ENCODE measurements around the gene ATG16L1.
A peak's percentile ranks its signal among the peaks of the same experiment; 100 is the strongest.

ATG16L1 gene

DNA sequence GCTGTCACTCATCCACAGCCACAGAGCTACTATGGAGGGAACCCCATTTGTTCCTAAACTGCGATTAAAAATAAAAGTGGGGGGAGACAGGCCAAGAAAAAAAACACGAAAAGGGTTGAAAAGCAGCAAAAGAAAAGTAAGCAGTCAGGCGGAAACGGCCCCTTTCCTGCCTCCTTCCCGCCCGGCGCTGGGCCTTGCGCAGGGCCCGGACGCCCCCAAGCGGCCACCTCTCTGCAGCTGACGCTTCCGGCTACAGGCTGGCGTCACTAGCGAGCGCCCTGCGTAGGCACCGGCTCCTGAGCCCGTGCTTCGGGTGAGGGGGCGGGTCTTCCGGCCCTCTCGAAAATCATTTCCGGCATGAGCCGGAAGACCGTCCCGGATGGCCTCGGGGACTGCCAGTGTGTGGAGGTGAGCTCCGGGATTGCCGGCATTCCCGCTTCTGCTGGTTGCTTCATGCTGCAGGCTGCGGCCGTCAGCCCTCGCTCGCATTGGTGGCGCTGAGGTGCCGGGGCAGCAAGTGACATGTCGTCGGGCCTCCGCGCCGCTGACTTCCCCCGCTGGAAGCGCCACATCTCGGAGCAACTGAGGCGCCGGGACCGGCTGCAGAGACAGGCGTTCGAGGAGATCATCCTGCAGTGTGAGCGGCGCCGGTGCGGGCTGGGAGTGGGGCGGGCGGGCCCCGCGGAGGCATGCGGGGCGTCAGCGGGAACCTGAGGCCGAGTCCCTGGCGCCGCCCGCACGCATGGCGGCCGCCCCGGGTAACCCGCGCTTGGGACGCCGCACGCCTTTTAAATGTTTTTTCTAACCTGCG, at the start of gene ATG16L1:
ATG16L1 (plus strand) TSS at position 368 of the 811 bp plus-strand sequence; CDS start at position 523, 155 bp downstream.
- peak; percentile 97 for DNase-seq (ENCODE audit: low read depth)

DNA sequence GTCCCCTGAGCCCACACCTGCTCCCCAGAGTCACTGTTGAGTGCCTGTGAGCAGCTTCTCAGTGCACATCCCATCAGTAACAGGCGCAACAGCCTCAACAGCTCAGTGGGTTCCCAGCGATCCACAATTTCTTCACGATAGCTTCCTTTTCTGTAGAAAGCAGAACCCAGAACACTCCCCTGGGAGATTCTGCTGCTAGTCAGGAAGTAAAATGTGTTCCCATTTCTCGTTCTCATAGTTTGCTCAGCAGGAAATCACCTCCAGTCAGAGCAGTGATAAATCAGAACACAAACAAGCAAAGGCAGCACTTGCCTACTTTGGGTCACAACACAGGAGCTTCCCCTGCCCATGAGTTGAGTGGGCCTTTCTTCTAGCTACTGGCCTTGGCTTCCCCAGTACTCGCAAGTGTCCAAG, 48.9 kb upstream of the ATG16L1 start:
- DNase-seq (ENCODE audit: low read depth) = no peak

DNA sequence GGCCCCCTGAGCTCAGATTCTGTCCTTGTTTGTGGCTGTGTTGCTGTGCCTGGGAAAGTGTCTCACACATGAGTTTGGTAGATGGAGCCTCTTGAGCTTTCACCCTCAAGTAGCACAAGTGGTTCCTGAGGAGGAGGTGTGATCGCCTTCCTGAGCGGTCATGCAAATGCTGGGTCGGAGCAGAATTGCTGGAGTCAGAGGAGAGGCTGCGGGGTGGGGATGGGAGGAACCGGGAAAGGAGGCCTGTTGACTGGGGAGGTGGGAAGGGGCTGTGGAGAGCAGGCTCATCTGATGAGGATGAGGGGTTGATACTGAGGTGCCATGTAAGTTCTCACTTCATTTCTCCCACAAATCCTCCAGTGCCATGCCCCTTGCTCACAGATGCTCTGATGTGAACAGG, 48.4 kb upstream of the ATG16L1 start:
- no peak for DNase-seq (ENCODE audit: low read depth)

DNA sequence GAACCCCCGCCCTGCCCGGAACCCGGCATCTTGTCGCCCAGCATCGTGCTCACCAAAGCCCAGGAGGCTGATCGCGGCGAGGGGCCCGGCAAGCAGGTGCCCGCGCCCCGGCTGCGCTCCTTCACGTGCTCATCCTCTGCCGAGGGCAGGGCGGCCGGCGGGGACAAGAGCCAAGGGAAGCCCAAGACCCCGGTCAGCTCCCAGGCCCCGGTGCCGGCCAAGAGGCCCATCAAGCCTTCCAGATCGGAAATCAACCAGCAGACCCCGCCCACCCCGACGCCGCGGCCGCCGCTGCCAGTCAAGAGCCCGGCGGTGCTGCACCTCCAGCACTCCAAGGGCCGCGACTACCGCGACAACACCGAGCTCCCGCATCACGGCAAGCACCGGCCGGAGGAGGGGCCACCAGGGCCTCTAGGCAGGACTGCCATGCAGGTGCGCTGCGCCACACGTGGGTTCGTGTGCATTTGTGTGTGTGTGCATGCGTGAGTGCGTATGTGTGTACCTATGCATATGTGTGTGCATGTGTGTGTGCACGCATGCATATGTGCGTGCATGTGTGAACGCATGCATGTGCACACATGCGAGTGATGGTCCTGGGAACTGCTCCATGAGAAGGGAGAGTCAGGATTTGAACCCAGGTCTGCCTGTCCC, 47.1 kb upstream of the ATG16L1 start:
- DNase-seq (ENCODE audit: low read depth) = no peak

DNA sequence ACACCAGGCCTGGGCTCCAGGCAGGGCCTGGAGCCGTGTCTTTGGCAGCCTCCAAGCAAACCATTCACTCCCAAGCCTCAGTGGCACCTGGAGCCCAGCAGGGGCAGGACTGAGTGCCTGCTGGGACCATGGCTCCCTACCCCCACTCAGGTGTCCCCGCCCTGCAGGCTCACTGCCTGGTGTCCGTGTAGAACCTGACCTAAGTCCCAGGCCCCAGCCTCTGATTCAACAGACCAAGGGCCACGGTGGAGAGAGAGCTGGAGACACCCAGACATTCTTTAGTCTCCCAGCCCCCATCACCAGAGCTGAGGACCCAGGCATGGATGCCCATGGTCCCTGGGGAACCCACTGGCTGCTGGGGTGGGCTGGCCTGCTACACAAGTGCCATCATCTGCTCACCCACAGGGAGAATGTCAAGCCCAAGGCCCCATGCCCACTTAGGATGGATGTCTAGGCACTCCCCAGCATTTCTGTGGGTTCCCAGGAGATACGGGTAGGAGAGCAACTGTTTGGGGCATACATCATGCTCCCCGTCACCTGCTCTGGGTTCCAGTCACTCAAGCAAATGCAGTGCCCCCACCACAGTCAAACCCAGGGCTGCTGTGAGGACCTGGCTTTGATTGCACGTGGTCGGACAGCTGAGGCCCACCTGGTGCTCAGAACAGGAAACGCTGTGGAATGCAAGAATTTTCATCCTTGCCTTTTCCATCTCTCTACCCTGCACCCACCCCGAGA, 42.9 kb upstream of the ATG16L1 start:
- DNase-seq (ENCODE audit: low read depth) = peak; percentile 36

DNA sequence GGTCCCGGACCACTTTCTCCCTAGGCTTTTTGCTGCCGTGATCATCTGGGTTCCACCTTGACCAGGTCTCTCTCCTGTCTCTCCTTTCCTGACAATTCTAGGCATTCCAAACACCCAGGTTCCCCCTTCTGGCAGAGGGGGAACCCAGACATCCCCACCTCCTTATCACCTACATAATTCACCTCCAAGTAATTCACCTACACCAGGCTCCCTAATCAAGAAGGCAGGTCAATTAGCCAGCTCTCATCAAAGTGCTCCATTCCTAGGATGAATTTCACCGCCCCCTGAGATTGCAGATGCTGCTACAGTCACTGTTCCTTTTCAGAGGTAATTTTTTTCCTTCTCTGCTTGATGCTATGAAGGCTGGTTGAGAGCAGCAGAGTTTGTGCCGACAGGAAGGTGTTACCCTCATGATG, 42.3 kb upstream of the ATG16L1 start:
- no peak for DNase-seq (ENCODE audit: low read depth)

DNA sequence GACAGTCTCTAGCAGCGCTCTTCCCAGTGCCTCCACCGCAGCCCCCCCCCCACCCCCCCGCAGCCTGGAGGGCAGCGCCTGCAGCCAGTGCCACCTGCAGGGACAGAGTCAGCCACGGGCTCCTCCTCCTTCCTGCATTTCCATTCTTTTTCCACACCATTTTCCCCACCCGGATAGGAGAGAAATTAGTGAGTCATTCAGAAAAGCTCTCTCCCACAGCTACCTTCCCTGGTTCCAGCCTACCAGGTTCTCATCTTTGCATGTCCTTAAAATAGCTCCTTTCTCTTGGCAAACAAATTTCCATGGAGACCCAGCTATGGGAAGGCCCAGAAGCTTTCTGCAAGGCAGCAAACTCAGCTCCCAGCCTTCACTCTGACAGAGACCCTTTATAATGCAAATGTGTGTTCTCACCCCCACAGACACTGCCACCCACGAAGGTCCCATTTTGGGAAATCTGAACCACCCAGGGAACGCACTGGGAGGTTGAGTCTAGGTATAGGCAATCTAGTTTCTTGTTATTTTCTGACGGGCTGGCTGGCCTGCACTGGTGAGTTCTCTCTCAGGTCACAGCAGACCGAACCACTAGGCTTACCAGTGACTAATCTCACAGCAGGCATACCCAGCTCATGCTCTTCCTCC, 41.8 kb upstream of the ATG16L1 start:
- DNase-seq (ENCODE audit: low read depth) = peak; percentile 49

DNA sequence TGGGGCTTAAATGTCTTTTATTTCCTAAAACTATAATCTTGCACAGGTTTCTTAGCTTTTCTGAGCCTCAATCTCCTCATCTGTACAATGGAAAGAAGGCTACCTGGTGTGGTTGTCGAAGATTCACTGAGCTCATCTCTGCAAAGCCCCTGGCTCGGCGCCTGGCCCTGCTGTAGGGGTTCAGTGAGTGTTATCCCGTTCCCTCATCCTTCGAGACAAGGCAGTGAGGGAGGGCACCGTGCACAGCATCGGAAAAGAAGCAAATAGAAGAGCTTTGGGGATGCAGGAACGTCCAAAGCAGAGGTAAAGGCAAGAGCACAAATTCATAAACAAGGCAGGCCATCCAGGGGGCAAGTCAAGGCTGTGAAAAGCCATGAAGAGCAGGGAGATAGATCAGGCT, 41.2 kb upstream of the ATG16L1 start:
- DNase-seq (ENCODE audit: low read depth) = no peak

DNA sequence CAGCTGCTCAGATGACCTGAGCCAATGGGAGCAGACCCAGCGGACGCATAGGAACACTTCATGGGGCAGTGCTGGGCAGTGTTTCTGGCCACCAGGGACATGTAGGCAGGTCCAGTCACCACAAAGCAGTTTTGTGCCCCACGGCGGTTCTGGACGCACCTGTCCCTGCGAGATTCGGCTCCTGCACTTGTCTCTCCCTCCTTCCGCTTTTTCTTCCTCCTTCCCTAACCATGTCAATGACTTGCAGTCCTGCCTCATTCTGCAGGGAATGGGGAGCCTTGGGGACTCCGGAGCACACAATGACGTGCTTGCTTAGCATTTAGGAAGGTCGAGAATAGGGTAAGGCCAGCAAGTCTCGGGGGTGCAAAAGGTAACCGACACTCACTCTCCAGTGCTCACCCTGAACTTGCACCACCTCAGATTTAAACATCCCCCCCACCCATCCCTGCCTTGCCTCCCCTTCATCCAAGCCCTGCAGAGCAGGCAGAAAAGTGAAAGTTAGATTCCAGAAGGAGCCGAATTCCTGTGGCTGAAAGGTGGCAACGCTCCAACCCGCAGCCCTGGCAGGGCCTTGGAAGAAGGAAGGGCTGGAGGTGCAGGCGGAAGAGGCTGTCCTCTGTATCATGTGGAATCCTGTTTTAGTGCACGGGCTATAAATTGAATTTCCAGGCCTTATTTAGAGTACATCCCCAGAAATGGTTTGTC, 40.5 kb upstream of the ATG16L1 start:
- peak; percentile 92 for DNase-seq (ENCODE audit: low read depth)

DNA sequence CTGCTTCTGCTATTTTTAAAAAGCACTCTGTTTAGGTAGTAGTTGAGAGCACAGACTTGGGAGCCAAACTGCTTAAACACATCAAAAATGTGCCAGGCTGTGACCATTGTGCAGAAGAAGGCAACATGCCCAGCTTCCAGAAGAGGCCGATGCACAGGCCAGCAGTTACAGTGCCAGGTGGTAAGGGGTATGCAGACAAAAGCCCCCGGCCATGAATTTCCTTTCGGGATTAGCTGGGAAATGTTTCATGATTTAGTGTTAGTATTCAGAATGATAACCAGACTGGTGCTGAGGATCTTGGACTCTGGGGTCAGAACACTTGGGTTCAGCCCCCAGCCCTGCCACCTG, 40.0 kb upstream of the ATG16L1 start:
- no peak for DNase-seq (ENCODE audit: low read depth)

DNA sequence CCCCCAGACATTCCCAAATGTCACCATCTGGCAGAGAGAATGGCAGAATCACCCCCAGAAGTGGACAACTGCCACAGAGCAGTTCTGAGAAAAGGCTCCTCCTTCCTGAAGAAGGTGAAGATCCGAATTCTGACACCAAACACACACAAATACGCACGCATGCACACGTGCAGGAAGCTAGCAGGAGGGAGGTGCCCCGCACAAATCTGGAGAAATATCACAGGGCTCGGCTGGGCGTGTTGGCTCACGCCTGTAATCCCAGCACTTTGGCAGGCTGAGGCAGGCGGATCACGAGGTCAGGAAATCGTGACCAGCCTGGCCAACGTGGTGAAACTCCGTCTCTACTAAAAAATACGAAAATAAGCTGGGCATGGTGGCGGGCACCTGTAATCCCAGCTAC, 38.5 kb upstream of the ATG16L1 start:
- no peak for DNase-seq (ENCODE audit: low read depth)

DNA sequence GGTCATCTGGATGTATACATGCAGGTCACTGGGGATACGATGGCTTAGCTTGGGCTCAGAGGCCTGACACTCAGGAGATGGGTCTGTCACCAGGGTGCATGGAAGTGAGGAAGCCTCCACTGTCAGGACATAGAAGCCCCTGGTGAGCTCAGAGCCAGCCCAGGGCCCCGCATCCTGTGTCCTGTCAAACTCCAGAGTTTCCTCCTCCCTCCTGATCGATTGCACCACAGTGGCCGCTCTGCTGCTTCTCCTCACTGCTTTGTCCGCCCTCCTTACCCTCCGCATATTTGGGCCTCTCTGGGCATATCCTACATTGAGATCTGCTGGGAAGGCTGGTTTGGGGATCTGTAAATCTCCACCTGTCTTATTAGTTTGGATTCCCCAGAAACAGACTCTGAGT, 37.5 kb upstream of the ATG16L1 start:
- DNase-seq (ENCODE audit: low read depth) = no peak

DNA sequence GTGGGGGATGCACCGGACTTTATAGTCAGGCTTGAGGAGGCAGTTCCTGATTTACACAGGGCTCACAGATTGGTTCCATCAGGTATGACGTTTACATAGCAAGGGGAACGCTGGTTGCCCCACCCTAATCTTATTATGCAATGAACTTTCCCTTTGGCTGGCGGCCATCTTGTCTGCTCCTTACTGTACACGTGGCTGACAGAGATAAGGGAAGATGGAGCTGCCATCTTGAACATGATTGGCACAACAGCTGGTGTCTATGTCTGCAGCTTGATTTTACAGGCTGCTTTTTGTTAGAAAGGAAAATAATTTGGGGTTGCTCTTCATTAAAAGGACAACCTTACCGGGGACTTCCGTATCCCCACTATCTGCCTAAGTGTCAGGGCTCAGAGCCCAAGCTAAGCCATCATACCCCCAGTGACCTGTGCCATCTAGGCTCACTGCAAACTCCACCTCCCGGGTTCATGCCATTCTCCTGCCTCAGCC, 33.5 kb upstream of the ATG16L1 start:
- DNase-seq (ENCODE audit: low read depth) = no peak

DNA sequence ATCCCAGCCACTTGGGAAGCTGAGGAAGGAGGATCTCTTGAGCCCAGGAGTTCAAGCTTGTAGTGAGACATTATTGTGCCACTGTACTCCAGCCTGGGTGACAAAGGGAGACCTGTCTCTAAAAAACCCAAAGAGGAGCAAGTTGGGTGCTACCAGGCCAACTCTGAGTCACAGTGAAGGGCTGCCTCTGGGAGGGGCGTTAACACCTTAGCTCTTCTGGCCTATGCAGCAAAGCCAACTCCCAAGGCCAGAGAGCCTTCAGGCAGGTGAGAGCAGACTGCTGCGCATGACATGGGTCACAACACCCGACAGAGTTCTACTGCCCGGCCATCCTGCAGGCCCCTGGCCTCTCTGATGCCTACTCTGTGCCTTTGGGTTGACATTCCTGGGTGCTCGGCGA, 32.6 kb upstream of the ATG16L1 start:
- DNase-seq (ENCODE audit: low read depth) = no peak

DNA sequence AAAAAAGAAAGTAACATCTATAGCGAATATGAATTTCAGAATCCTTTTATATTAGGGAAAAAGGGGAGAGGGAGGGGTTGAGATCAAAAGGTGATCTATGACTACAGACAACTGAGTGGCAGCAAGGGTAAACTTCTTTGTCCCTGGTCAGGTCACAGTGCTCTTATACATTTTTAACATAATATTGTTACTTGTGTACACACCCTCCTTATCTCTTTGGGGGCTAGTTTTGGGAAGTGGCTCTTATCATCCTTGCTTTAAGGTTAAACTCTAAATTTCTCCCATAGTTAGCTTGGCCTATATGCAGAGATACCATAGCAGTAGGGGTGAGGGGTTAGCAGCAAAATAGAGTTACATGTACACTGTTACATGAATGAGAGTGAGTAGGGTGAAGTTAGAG, 31.6 kb upstream of the ATG16L1 start:
- no peak for DNase-seq (ENCODE audit: low read depth)

DNA sequence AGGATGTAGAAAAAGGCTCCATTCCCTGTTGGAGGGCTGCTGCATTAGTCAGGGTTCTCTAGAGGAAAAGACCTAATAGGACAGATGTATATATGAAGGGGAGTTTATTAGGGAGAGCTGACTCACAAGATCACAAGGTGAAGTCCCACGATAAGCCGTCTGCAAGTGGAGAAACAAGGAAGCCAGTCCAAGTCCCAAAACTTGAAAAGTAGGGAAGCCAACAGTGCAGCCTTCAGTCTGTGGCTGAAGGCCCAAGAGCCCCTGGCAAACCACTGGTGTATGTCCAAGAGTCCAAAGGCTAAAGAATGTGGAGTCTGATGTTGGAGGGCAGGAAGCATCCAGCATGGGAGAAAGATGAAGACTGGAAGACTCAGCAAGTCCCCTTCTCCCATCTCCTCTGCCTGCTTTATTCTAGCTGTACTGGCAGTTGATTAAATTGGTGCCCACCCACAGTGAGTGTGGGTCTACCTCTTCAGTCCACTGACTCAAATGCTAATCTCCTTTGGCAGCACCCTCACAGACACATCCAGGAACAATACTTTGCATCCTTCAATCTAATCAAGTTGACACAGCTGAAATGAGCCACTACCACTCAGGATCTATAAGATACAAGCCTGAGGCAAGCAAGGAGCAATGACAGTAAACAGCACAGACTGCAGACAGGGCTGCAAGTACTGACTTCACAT, 30.0 kb upstream of the ATG16L1 start:
- peak; percentile 8 for DNase-seq (ENCODE audit: low read depth)

DNA sequence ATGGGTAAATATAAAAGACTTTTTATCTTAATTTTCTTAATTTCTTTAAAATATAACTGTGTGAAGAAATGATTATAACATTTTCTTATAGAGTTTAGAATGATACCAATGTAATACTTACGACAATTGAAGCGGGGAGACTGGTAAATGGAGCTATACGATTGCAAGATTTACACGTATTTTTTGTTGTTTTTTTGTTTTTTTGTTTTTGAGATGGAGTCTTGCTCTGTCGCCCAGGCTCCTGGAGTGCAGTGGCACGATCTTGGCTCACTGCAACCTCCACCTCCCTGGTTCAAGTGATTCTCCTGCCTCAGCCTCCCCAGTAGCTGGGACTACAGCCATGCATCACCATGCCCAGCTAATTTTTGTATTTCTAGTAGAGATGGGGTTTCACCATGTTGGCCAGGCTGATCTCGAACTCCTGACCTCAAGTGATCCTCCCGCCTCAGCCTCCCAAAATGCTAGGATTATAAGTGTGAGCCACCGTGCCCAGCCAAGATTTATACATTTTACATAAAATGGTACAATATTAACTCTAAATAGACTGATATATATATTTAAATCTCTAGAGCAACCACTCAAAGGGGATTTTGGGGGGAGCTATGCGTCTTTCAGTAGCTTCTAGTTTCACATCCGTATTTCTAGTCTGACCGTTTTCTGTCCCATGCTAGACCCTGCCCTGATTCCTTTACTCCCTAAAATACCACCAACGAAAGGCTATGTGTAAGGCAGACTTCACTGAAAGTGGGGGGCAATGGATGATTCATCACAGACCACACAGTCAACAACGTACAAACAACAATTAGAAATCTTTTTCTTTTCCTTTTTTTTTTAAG, 28.2 kb upstream of the ATG16L1 start:
- DNase-seq (ENCODE audit: low read depth) = no peak

DNA sequence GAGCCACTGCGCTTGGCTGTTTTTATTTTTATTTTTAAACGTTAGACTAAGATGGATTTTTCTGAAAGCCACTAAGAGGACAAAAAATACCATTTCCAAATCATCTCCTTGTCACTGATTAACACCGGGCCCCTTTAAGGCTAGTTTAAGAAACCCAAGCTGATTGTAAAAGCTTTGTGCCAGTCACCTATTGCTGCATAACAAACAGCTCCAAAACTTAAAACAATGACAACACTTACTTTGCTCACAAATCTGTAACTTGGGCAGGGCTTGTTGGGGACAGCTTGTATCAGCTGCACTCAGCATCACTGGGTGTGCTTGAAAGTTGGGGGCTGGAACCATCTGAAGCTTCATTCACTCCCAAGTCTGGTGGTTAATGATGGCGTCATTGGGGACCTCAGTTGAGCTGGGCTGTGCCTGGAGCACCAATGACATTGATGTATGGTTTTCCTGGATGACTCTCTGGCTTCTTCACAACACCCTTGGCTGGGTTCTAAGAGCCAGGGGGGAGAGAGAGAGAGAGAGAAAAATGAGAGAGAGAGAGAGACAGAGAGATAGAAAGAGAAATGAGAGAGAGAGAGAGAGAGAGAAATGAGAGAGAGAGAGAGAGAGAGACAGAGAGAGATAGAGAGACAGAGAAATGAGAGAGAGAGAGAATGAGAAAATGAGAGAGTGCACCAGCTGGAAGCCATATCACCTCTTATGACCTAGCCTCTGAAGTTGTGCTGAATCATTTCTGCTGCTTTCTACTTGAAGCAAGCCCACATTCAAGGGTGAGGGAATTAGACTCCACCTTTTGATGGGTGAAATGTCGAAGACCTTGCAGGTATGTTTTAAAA, 26.0 kb upstream of the ATG16L1 start:
- DNase-seq (ENCODE audit: low read depth) = no peak

DNA sequence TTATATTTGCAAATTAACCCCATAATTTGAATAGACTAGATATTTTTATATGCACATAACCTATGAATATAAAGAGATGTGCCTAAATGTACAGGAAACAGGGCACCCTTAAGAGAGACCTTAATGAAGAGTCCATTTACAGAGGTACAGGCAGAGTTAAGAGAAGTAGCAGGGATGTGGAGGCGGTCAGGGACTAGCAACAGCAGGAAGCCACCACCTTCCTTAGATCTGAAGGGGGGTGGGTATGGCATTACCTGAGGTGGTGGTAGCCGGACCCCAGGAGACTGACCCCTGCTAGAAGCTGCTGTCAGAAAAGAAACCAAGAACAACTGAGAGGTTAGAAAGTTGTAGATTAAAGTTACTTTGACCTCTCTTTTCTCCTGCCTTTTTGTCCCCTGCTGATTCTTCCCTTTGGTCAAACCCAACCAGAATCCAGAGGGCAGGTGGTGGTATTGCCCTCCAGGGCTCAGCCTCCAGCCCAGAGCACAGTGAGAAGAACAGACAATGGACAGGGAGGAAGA, 24.9 kb upstream of the ATG16L1 start:
- DNase-seq (ENCODE audit: low read depth) = no peak

All from ELR (cell line).